ENCODE measurements around the gene CHMP5. TPM values are rescaled to one million over a fixed set of nuclear protein-coding genes. Genes with fewer than 3 reads are reported as not detected.

The CHMP5 gene
- total RNA-seq, 1 experiment from 2014 or later: 47.6 TPM

GRCh38 chr9:33329979-33330378, 65.1 kb downstream of the CHMP5 start:
- no peak for DNase-seq
- Histone ChIP-seq H3K18ac (ENCODE audit: insufficient read length, low read depth, low read length) (no peak overlapping the region), H2BK20ac (ENCODE audit: low read depth, low read length, poor library complexity, severe bottlenecking) (no peak overlapping the region), H2BK5ac (ENCODE audit: insufficient read length, low read length) (no peak overlapping the region), H4K91ac (ENCODE audit: insufficient read length, low read depth, low read length) (no peak overlapping the region), H2AK5ac (ENCODE audit: insufficient read length, low read length) (no peak overlapping the region), H3K23me2 (ENCODE audit: insufficient read length, low read depth, low read length, poor library complexity, severe bottlenecking) (no peaks in the 10 kb centered on the region), H3K23ac (ENCODE audit: insufficient read length, low read depth, low read length) (no peak overlapping the region), H3K9ac (ENCODE audit: extremely low read depth, insufficient read length, low read length) (no peak overlapping the region), H4K8ac (replicated peaks; ENCODE audit: insufficient read length, low read depth, low read length) (no peak overlapping the region), H3K79me2 (ENCODE audit: insufficient read depth, low read length) (no peaks in the 10 kb centered on the region), H2BK12ac (ENCODE audit: insufficient read length, low read depth, low read length) (no peak overlapping the region), H2BK120ac (ENCODE audit: low read depth, low read length, poor library complexity, severe bottlenecking) (no peak overlapping the region), H3K4me2 (ENCODE audit: insufficient read depth, insufficient read length, low read length) (no peak overlapping the region), H4K5ac (ENCODE audit: insufficient read length, low read depth, low read length) (no peak overlapping the region), H3K9me3 (ENCODE audit: control insufficient read depth, low read depth, low read length) (no peaks in the 10 kb centered on the region), H3T11ph (ENCODE audit: low read length) (no peak overlapping the region), H3K56ac (ENCODE audit: insufficient read length, low read depth, low read length) (no peak overlapping the region), H3K27me3 (ENCODE audit: insufficient read depth, low read length) (no peaks in the 10 kb centered on the region), H3K27ac (ENCODE audit: insufficient read length, low read depth, low read length) (no peak overlapping the region), H4K20me1 (ENCODE audit: control insufficient read depth, insufficient read depth, insufficient read length) (no peaks in the 10 kb centered on the region), H2AFZ (ENCODE audit: low read length) (no peak overlapping the region), H3K4me1 (ENCODE audit: insufficient read depth, low read length) (no peaks in the 10 kb centered on the region), H3K14ac (ENCODE audit: insufficient read depth, low read length) (no peak overlapping the region), H3K4ac (ENCODE audit: low read depth, low read length) (no peak overlapping the region), H2BK15ac (ENCODE audit: low read depth, low read length) (no peak overlapping the region), H3K79me1 (ENCODE audit: insufficient read depth, low read depth, low read length, poor library complexity, severe bottlenecking) (no peaks in the 10 kb centered on the region)
- Mint-ChIP-seq H3K27me3 (ENCODE audit: low read depth) (no peaks in the 10 kb centered on the region), H3K4me3 (no peak overlapping the region), H3K36me3 (ENCODE audit: insufficient read depth in 1 of 3, low read depth in 3 of 3) (peaks cover 32 to 60% (median 54%) of the 10 kb centered on the region in 3 experiments), H3K27ac (no peak overlapping the region), H3K9me3 (no peaks in the 10 kb centered on the region), H3K4me1 (no peaks in the 10 kb centered on the region)
- no CpG with 5 or more reads among the region's 5 CpGs for WGBS (ENCODE audit: extremely low coverage, insufficient read length, low lambda C conversion rate)
- no peak for TF ChIP-seq CTCF (conservative IDR thresholded peaks at IDR 0.05)

All from H9 (cell line).